ENCODE measurements around the gene CBLN1.
"Not testable (repeated sequence)": the region's sequence is repeated elsewhere in the genome, so short reads cannot be mapped to it uniquely, and the experiment has no call there.

The CBLN1 gene

GRCh38 chr16:49277766-49278566 is 3.7 kb downstream of the CBLN1 start:
- DNase-seq (ENCODE audit: low spot score), result no peak

DNA sequence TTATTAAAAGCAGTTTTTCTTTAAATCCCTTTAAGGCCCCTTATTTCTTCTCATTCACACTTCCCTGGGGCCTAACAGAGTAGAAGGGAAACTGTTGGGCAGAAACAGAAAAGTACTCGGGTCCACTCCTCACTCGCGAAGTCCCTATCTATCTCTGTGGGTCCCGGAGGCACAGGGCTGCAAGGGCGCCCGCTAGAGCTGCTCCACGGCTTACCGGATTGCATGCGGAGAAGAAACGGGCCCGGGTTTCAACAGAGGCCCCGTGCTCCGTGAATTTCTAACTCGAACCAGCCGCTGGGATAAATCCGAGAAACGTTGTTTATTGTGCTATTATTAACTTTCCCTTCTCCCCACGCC is 4.3 kb downstream of the CBLN1 start:
- DNase-seq (ENCODE audit: low spot score), result no peak

GRCh38 chr16:49276646-49277385 is 4.8 kb downstream of the CBLN1 start:
- no peak for DNase-seq (ENCODE audit: low spot score)

- no peak for DNase-seq (ENCODE audit: low spot score)
Observed at GRCh38 chr16:49275870-49276269, 5.8 kb downstream of the CBLN1 start.

GRCh38 chr16:49275050-49275730 is 6.4 kb downstream of the CBLN1 start:
- DNase-seq (ENCODE audit: low spot score), result no peak

- no peak for DNase-seq (ENCODE audit: low spot score)
Observed at GRCh38 chr16:49274591-49274990, 7.0 kb downstream of the CBLN1 start.

- DNase-seq (ENCODE audit: low spot score), result no peak
Observed at GRCh38 chr16:49273771-49274170, 7.9 kb downstream of the CBLN1 start.

- DNase-seq (ENCODE audit: low spot score), result no peak
Observed at GRCh38 chr16:49271363-49271762, 10.3 kb downstream of the CBLN1 start.

GRCh38 chr16:49269201-49269600 is 12.4 kb downstream of the CBLN1 start:
- no peak for DNase-seq (ENCODE audit: low spot score)

- no peak for DNase-seq (ENCODE audit: low spot score)
Observed at GRCh38 chr16:49268667-49269066, 13.0 kb downstream of the CBLN1 start.

DNA sequence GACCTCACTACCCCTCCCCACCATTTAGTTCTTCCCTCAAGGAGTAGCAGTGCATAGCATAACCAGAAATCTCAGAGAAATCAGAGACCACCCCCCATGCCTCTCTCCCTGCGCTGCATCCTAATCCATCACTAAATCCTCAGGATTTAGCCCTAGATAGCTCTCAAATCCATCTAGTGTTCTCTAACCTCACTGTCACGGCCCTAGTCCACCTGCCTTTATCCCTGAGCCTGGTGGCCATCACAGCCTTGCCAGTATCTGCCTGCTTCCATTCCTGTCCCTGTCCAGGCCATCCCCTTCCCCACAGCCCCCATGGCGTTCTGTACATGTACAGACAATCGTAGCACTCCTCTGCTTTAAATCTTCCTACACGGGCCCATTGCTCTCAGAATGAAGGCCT is 19.1 kb downstream of the CBLN1 start:
- no peak for DNase-seq (ENCODE audit: low spot score)

- no peak for DNase-seq (ENCODE audit: low spot score)
Observed at GRCh38 chr16:49261930-49262329, 19.7 kb downstream of the CBLN1 start.

GRCh38 chr16:49260956-49261530 is 20.6 kb downstream of the CBLN1 start:
- no peak for DNase-seq (ENCODE audit: low spot score)

- no peak for DNase-seq (ENCODE audit: low spot score)
Observed at GRCh38 chr16:49260253-49260652, 21.4 kb downstream of the CBLN1 start.

GRCh38 chr16:49259330-49259729 is 22.3 kb downstream of the CBLN1 start:
- no peak for DNase-seq (ENCODE audit: low spot score)

DNA sequence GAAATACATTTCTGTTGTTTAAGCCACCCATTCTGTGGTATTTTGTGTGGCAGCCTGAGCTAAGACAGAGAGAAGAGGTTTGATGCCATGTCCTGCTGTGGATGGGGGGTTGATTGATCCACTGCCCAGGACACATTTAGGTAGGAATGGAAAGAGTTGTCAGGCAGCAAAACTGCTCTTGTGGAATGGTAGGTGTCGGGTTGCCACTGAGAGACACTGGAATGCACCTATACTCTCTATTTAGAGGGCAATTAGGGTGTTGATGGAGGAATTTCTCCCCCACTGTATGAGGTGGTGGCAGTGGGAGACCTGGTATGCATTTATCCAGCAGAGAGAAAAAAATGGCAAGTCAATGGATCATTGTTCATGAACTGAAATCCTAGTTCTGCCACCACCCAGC is 30.9 kb downstream of the CBLN1 start:
- DNase-seq (ENCODE audit: low spot score), result no peak

- DNase-seq (ENCODE audit: low spot score), result no peak
Observed at GRCh38 chr16:49248227-49248626, 33.4 kb downstream of the CBLN1 start.

DNA sequence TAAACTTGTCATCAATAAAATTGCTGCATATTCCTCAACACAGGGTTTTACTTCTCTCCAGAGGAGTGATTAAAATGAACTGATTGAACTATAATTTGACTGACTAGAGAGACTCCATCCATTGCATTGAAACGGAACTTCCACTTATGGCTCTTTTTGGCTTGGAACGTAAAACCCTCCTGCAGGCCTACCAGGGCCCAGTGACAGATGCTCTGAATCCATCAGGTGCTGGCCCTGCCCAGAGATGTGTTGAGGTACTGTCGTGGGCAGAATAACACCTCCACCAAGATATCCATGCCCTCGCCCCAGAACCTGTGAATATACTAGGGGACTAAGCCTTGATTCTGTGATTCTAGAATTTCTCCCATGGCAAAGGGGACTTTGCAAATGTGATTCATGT is 45.4 kb downstream of the CBLN1 start:
- no peak for DNase-seq (ENCODE audit: low spot score)

- DNase-seq (ENCODE audit: low spot score), result not testable (repeated sequence)
Observed at GRCh38 chr16:49228335-49228734, 53.3 kb downstream of the CBLN1 start.

Data from SW480 (cell line).